KOPT-K1 (cell line): ENCODE measurements around the gene MAST4.

Experiments used
- H3K27ac ChIP-seq: fragments of 200-600 bp; sonication (generic); 2 replicates; pipeline ENCODE4 v1.5.1; 2016; ENCODE audit warnings: antibody characterized with exemption, mild to moderate bottlenecking, low read depth, low read length; ENCODE audit not compliant: poor library complexity, severe bottlenecking
- H3K36me3 ChIP-seq: fragments of 200-600 bp; sonication (generic); 2 replicates; pipeline ENCODE4 v1.5.1; 2017; ENCODE audit warnings: antibody characterized with exemption, mild to moderate bottlenecking, low read length, moderate library complexity; ENCODE audit not compliant: insufficient read depth
- H3K9me3 ChIP-seq: fragments of 200-600 bp; sonication (generic); 2 replicates; pipeline ENCODE4 v1.5.1; 2017; ENCODE audit warnings: antibody characterized with exemption, low read length, mild to moderate bottlenecking; ENCODE audit not compliant: insufficient read depth, poor library complexity, severe bottlenecking

Gene MAST4

DNA sequence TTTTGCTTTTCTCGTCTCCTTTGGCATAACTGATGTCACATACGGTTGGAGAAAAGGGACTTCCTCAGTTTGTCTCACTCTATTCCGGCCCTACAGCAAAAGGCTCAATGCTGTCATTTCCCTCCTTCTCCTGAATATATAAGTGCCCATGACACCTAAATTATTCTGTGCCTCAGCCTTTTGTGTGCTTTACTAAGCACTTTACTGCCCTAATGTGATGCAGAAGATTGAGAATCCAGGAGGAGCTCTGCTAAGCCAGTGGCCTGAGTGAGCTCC is 592.8 kb downstream of the MAST4 start:
- Histone ChIP-seq H3K9me3 (peaks cover 9% of the 10 kb centered on the region), H3K27ac (peak overlapping the region; percentile 52), H3K36me3 (no peaks in the 10 kb centered on the region)

DNA sequence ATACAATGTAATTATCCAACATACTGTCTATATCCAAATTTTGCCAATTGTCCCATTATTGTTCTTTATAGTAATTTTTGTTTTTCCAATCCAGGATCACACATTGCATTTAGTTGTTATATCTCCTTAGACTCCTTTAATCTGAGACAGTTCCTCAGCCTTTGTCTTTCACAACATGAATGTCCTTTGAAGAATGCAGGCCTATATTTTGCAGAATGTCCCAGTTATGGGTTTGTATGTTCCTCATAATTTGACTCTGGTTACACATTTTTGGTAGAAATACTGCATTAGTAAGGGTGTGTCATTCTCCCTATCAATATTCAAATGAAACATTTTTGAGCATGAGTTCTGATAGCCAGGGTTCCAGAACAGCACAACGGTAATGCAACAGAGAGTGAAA is 593.7 kb downstream of the MAST4 start:
- H3K27ac ChIP-seq: no peak overlapping the region
- H3K36me3 ChIP-seq: no peaks in the 10 kb centered on the region

DNA sequence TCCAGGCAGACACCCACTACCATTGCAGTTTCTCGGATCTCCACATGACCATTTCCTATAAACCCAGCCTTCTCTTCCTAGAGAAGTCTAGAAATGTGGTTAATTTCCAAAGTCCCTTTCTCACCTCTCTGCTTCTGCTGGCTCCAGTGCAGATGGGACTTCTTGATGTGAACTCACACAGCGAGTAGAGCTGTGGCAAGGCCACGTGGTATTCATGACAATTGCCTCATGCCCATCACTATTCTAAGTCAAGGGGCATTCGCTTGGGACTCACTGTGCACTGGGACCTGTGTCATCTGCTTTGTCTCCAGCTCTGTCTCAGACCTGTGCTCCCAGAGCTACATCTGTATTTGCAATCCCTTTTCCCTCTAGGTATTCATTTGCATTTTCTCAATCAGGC is 594.2 kb downstream of the MAST4 start:
- Histone ChIP-seq H3K9me3 (peaks cover 9% of the 10 kb centered on the region), H3K27ac (no peak overlapping the region), H3K36me3 (no peaks in the 10 kb centered on the region)

More for the DNA sequence above, 593.7 kb downstream of the MAST4 start:
- H3K9me3 ChIP-seq: peaks cover 9% of the 10 kb centered on the region

DNA sequence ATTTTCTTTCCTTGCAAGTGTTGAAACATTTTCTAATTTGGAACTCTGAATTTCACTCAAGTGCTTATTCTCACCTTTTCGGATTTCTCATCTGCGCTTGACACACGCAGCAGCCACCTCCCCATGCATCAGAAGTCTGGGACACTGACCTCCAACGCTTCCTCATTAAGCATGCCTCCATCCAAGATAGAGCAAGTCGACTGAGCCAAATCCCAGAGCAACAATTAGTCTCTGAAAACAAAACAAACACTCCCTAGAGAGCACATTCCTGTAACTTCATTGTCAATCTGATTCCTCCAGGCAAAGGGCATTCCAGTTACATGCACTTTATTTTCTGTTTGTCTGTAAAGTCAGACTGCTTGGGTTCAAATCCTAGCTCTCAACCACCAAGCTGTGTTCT is 594.7 kb downstream of the MAST4 start:
- Histone ChIP-seq H3K36me3 (no peaks in the 10 kb centered on the region), H3K27ac (no peak overlapping the region), H3K9me3 (peaks cover 9% of the 10 kb centered on the region)

DNA sequence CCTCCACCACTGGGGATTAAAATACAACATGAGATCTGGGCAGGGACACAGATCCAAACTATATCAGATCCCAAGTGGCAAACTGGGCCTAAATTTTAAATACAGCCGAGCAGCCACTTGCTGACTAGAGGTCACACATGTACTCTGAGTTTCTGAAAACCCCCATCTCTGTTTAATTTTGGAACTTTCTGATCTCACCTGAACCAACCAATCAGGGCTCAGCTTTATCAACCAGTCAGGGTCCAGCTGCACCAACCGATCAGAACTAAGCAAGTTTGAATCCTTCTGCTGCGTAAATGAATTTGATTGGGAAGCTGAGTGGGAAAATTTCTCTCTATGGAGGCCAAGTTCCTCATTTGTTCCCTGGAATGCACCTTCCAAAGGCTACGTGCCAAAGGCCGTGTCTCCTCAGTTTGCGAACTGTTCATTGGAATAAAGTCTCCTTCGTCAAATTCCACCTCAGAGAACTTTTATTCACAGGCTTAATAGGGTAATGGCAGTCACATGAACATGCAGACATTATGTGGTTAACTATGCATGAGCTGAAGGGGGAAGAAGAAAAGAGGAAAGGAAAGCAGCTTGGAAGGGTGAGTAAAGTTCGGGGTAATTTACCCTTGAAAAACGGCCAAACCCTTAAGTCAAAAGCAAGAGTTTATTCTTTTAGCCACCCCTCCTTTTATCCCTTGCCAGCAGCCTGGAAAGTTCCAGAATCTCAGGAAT is 596.7 kb downstream of the MAST4 start:
- Histone ChIP-seq H3K9me3 (peaks cover 9% of the 10 kb centered on the region), H3K36me3 (no peaks in the 10 kb centered on the region), H3K27ac (no peak overlapping the region)

DNA sequence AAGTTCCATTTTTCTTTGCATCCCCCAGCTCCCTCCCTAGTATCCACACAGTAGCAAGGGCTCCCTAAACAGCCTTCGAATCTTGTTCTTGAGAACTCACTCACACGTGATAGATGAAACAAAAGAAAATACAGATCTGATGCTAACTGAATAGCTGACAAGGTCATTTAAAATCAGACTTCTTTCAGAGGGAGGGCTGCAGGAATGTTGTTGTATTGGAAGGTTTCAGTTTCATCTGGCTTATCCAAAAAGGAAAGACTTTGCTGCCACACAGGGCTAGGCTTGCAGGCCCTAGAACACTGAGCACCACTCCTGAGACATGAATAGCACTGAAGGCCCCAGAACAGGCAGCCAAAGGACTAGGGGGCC is 597.2 kb downstream of the MAST4 start:
- Histone ChIP-seq H3K36me3 (no peaks in the 10 kb centered on the region), H3K9me3 (peaks cover 9% of the 10 kb centered on the region), H3K27ac (no peak overlapping the region)

DNA sequence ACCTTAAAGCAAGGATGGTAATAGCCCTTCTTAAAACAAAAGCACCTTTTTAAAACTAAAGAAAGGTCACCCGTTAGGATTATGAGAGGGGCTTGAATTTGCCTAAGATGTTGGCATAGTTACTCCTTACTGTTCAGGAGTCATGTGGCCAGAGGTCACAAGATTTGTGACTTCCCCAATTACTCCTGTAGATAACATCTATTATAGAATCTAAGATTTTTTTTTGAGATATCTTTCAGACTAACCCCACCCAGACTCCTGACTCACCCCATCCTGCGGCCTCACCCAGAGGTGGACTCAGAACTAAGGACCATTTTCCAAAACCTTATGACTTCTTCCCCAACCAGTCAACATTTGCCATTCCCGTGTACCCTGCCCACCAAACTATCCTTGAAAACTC is 598.0 kb downstream of the MAST4 start:
- Histone ChIP-seq H3K27ac (no peak overlapping the region), H3K36me3 (no peaks in the 10 kb centered on the region)

DNA sequence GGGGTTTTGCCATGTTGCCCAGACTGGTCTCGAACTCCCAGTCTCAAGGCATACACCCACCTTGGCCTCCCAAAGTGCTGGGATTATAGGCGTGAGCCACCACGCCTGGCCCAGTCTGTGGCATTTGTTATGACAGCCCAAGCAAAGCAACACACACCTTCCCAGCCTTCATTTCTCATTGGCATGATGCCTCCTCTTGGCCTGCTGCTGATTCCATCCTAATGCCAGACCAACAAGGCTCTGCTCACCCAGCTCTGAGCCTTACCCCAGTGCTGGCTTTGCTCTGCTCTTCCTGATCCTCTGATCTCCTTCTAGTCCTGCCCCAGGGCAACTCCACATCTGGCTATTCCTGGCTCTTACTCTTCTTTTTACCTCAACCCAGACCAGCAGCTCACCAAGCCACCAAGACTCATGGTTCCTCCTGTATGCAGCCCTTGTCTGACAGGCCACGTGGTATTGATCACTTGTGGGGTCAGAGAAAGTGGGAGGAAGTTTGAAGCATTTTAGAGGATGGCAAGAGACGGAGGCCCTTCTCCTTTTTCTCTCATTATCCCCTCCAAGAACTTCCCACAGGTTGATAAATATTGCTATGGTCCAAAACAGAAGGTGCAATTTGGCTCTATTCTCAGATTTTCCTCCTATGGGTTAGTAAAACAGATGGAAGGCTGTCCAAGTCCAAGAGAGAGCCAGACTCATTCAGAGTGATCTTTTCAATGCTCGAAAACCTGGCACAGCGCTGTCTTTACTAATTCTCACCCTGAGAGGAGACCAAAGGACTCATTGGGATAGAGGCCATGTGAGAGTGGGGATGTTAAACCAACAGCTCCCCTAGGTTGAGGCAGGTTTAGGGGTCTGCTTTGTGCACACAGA is 599.4 kb downstream of the MAST4 start:
- Histone ChIP-seq H3K36me3 (no peaks in the 10 kb centered on the region), H3K9me3 (peaks cover 9% of the 10 kb centered on the region), H3K27ac (no peak overlapping the region)

More for the DNA sequence above, 598.0 kb downstream of the MAST4 start:
- peaks cover 9% of the 10 kb centered on the region for H3K9me3 ChIP-seq

DNA sequence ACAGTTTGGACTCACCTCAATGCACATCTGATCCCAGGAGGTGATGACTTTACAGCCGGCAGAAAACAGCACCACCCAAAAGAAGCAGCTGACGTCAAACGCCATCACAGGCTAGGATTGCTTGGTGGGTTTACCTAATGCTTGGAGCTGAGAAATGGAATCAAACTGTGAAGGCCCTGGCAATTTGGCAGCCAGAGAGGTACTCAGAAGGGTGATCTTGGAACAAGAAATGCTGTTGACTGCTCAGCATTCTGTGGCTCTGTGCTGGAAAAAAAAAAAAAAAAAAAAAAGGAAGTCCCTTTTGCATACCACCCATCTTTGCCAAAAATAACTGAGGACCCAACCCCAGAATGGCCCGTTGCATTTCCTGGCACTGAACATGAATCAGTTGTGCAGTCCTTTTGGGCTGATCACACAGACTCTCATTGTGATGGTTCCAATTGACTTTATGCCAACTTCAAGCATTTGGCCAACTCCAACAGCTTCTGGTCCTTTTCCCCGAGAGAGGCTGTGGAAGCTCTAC is 600.4 kb downstream of the MAST4 start, which contains the start of gene CD180:
Gene CD180, minus strand, starts transcription at position 263 of the 523 bp plus-strand sequence. Its CDS starts 158 bp downstream, at position 105.
- H3K27ac ChIP-seq: no peak within 1 kb of the TSS
- H3K9me3 ChIP-seq: peaks cover 9% of the 10 kb centered on the region
- no peaks in the 10 kb centered on the region for H3K36me3 ChIP-seq

DNA sequence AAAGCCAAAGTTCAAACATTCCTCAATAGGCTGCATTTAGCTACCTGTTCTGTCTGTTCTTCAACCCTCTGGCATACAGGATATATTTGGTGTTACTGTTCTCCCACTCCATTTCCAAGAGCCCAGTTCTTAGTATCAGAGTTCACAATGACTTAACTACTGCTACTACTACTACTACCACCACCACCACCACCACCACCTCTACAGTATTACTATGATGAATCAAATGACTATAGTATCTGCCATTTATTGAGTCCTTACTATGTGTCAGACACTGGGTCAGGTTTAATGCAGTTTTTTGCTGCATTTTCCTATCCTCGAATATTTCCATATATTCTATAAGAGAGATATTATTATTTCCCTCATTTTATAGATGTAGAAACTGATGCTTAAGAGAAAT is 601.3 kb downstream of the MAST4 start:
- peaks cover 5% of the 10 kb centered on the region for H3K9me3 ChIP-seq
- no peak overlapping the region for H3K27ac ChIP-seq
- H3K36me3 ChIP-seq: no peaks in the 10 kb centered on the region

DNA sequence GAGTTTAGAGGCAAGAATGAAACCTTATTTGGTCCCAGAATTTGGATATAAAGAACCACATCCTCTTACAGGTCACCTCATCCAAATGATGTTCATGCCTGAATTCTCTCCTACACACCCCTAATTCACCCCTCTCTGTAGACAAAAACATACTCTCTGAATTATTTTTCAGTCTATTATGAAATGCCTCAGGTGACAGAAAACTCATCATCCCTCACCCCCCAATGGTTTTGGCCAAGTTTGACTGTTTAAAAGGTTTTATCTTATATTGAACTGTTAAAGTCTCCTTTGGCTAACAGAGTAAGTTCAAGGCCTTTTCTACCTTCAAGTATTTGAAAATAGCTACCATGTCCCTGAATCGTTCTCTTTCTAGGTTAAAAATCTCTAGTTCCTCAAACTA is 602.7 kb downstream of the MAST4 start:
- H3K27ac ChIP-seq: no peak overlapping the region
- H3K36me3 ChIP-seq: no peaks in the 10 kb centered on the region
- H3K9me3 ChIP-seq: no peaks in the 10 kb centered on the region

DNA sequence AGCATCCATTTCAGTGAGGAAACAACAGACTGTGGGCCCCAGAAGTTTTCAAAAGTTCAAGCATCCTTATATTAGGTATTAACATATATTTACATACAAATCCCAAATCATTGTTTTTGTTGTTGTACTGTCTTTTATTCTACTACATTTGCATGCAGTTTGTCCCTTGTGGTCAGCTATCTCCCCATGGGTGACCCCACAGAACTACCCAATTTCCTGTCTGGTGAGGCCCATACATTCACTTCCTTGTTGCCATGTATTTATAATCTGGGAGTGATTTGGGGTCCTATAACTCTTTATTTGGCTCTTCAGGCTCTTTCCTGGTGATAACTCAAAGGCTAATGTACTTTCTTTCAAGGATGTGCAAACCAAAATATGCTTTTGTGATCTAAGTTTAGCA is 603.7 kb downstream of the MAST4 start:
- Histone ChIP-seq H3K9me3 (no peaks in the 10 kb centered on the region), H3K27ac (no peak overlapping the region), H3K36me3 (no peaks in the 10 kb centered on the region)

DNA sequence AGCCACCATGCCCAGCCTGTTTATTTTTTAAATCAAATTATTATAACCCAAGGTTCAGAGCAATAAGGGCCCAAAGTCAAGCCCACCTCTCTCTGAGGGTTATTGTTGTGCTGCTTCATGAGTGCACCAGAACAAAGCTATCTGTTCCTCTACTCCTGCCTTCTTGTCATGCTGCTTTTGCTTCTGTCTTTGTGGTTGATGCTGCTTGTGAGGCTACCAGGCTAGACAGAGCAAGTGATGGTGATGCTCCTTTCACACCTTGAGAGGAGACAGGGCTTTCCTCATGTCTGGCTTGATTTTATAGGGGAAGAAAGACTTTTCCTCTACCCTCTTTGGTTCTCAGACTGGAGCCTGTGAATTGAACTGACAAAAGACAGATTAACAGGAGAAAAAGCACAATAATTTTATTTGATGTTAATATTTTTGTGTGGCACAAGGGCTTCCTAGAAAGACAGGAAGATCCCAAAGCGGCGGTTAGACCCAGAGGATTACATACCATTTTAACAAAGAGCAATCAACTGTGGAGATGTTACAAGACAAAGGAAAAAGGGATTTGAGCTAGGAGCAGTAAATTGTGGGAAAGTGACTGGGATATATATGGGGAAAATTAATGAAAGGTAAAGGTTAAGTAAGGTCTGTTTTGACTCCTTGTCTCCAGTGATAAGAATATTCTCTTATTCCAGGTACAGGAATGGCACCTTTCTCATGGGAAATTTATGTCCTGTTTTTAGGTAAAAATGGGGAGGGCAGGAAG is 604.8 kb downstream of the MAST4 start:
- peak overlapping the region; percentile 8 for H3K27ac ChIP-seq
- no peaks in the 10 kb centered on the region for H3K36me3 ChIP-seq
- H3K9me3 ChIP-seq: no peaks in the 10 kb centered on the region

DNA sequence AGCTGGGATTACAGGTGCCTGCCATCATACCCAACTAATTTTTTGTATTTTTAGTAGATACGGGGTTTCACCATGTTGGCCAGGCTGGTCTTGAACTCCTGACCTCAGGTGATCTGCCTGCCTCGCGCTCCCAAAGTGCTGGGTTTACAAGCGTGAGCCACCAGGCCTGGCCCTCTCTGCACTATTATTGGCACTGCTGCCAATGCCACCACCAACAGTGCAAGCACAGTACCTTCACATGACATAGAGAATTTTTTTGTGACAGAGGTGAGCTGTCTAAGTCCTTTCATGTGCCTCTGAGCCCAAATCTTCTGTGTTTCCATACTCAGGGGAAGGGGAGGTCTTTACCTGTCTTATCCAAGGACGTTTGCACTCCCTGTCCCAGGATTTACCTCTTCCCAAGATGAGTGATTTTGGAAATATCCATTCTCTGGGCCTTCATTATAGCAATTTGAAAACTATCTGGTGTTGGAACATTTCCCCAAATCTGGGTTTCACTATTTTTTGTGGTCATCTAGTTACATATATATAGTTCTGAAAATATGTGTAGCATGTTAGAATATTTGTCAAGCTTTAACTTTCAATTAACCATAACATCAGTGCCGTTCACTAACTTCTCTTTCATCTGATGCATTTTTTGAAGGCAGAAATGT is 605.8 kb downstream of the MAST4 start:
- Histone ChIP-seq H3K36me3 (no peaks in the 10 kb centered on the region), H3K9me3 (no peaks in the 10 kb centered on the region), H3K27ac (no peak overlapping the region)

DNA sequence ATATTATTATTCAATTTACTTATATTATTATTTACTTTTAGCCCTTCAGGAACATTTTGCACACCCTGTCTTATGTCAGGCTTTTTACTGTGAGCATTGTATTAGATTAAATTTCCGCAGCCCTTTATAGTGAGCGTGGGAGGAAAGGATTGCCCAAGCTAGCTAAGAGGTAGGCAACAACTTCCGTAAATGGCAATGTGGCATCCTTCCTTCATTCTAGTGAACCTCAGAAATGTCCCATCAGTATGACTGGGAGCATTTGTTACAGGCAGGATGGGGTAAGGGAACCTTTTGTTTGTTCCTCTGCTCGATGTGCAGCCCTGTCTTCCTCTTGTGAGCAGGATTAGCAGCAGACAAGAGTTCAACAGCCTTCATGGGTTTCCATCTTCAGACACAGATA is 606.6 kb downstream of the MAST4 start:
- peak overlapping the region; percentile 41 for H3K27ac ChIP-seq

More for the DNA sequence above, 606.6 kb downstream of the MAST4 start:
- Histone ChIP-seq H3K9me3 (no peaks in the 10 kb centered on the region), H3K36me3 (no peaks in the 10 kb centered on the region)
